HL-60/S4 treated with retinoic acid at 250 ng/mL for 4 days and 3 days (cell line): ENCODE data around the gene SRRT.
"Not testable (repeated sequence)": the region's sequence is repeated elsewhere in the genome, so short reads cannot be mapped to it uniquely, and the experiment has no call there.

Experiments
- in situ Hi-C: fragments of 300-500 bp; cut with MboI; formaldehyde crosslinking; loops from 2 replicates; pipeline ENCODE4 v1.7.0; 2022; ENCODE audit warnings: low sequenced_read_pairs

Gene SRRT

GRCh38 chr7:100919779-100920437 lies 45.0 kb downstream of the SRRT start:
- in situ Hi-C loops: not testable (repeated sequence)

GRCh38 chr7:100921039-100921438 lies 46.1 kb downstream of the SRRT start:
- in situ Hi-C loops: no loop called here

DNA sequence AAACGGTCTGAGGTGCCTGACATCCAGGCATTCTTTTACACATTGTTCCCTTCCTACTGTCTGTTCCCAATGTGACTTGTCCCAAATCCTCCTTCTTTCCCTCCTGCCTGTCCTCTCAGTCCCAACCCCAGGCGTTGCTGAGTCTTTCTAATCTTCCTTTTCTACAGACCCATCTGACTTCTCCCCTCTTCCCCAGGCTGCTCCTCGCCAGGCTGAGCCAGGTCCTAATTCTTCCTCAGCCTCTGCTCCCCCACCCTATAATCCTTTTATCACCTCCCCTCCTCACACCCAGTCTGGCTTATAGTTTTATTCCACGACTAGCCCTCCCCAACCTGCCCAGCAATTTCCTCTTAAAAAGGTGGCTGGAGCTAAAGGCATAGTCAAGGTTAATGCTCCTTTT lies 48.7 kb downstream of the SRRT start:
- in situ Hi-C loops: not testable (repeated sequence)

GRCh38 chr7:100929808-100930174 lies 54.9 kb downstream of the SRRT start:
- in situ Hi-C loops: no loop called here

DNA sequence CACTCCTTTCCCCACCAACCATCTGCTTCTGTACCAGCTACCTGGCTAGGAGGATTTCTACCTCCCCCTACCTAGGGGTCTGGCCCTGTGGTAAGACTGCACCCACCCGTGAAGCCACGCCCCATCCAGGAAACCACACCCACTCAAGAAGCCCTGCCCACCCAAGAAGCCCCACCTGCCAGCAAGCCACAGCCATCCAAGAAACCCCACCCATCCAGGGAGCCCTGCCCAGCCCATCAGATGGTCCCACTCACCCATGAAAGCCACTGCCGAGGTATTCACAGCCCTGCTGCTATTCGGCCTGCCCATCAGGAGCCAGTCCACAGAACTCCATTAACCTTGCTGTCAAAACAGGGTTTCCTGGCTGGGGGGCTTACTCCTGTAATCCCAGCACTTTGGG lies 58.8 kb downstream of the SRRT start:
- in situ Hi-C loops: no loop called here

DNA sequence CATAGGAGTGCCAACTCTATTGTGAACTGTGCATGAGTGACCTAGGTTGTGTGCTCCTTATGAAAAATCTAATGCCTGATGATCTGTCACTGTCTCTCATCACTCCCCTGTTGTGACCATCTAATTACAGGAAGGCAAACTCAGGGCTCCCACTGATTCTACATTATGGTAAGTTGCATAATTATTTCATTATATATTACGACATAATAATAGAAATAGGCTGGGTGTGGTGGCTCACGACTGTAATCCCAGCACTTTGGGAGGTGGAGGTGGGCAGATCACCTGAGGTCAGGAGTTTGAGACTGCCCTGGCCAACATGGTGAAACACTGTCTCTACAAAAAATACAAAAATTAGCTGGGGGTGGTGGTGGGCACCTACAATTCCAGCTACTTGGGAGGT lies 60.5 kb downstream of the SRRT start:
- in situ Hi-C loops: not testable (repeated sequence)

- in situ Hi-C loops: not testable (repeated sequence)
These were observed 61.3 kb downstream of the SRRT start for GRCh38 chr7:100936167-100936566.
